ENCODE results near the gene TBX6.
"Not testable (repeated sequence)": the region's sequence is repeated elsewhere in the genome, so short reads cannot be mapped to it uniquely, and the experiment has no call there.

The TBX6 gene

GRCh38 chr16:30091474-30092372, at the start of gene TBX6:
Gene TBX6 (minus strand): TSS chr16:30091924. CDS start chr16:30091193, 731 bp downstream.
- ATAC-seq: peak; percentile 88 to 90

- no peak for ATAC-seq
Observed at GRCh38 chr16:30139583-30140481, 48.1 kb upstream of the TBX6 start.

GRCh38 chr16:30137897-30138296, 46.2 kb upstream of the TBX6 start:
- no peak for ATAC-seq

- no peak for ATAC-seq
Observed at GRCh38 chr16:30136971-30137605, 45.4 kb upstream of the TBX6 start.

GRCh38 chr16:30132591-30132990, 40.9 kb upstream of the TBX6 start:
- ATAC-seq: no peak

GRCh38 chr16:30131869-30132475, 40.2 kb upstream of the TBX6 start:
- no peak for ATAC-seq

- no peak for ATAC-seq
Observed at GRCh38 chr16:30127993-30128392, 36.3 kb upstream of the TBX6 start.

- ATAC-seq: not testable (repeated sequence)
Observed at GRCh38 chr16:30125690-30126089, 34.0 kb upstream of the TBX6 start.

GRCh38 chr16:30124985-30125379, 33.3 kb upstream of the TBX6 start:
- no peak for ATAC-seq

- peak; percentile 15 to 30 for ATAC-seq
Observed at GRCh38 chr16:30122604-30123160, 31.0 kb upstream of the TBX6 start.

GRCh38 chr16:30121741-30122571, 30.2 kb upstream of the TBX6 start:
- ATAC-seq: no peak

- ATAC-seq: no peak
Observed at GRCh38 chr16:30120340-30121105, 28.8 kb upstream of the TBX6 start.

GRCh38 chr16:30119428-30119827, 27.7 kb upstream of the TBX6 start:
- no peak for ATAC-seq

- no peak for ATAC-seq
Observed at GRCh38 chr16:30117768-30118167, 26.0 kb upstream of the TBX6 start.

GRCh38 chr16:30116291-30117207, 24.8 kb upstream of the TBX6 start:
- ATAC-seq: no peak

- ATAC-seq: peak; percentile 42 to 55
Observed at GRCh38 chr16:30115238-30115637, 23.5 kb upstream of the TBX6 start.

GRCh38 chr16:30114833-30115232, 23.1 kb upstream of the TBX6 start:
- ATAC-seq: not testable (repeated sequence)

- ATAC-seq: no peak
Observed at GRCh38 chr16:30114411-30114810, 22.7 kb upstream of the TBX6 start.

GRCh38 chr16:30113711-30114333, 22.1 kb upstream of the TBX6 start:
- ATAC-seq: no peak

Measured in activated CD4-positive, CD25-positive, alpha-beta regulatory T cell treated with anti-CD3 and anti-CD28 coated beads, Interleukin-2, amount 50 U/mL, for 24 hours (primary cell).